Activated CD8-positive, alpha-beta memory T cell treated with anti-CD3 and anti-CD28 coated beads for 48 hours (primary cell): ENCODE measurements around the gene RRAGB.
"Not testable (repeated sequence)": the region's sequence is repeated elsewhere in the genome, so short reads cannot be mapped to it uniquely, and the experiment has no call there.

Experiments used
- DNase-seq, 3 experiments: peaks; one replicate each; pipeline ENCODE4 v3.0.0-alpha.2; 2020; ENCODE audit warnings: low read depth in 2 of 3, low spot score in 2 of 3

RRAGB gene

GRCh38 chrX:55759478-55759877 is 41.9 kb downstream of the RRAGB start:
- no peak for DNase-seq

GRCh38 chrX:55767100-55767499 is 49.6 kb downstream of the RRAGB start:
- DNase-seq: no peak

- DNase-seq: not testable (repeated sequence)
These were observed 56.9 kb downstream of the RRAGB start for GRCh38 chrX:55774419-55774818.

GRCh38 chrX:55777596-55777995 is 60.0 kb downstream of the RRAGB start:
- no peak for DNase-seq

GRCh38 chrX:55778322-55778721 is 60.8 kb downstream of the RRAGB start:
- no peak for DNase-seq

- DNase-seq: no peak
These were observed 66.2 kb downstream of the RRAGB start for GRCh38 chrX:55783723-55784122.

- no peak for DNase-seq
These were observed 69.5 kb downstream of the RRAGB start for GRCh38 chrX:55787063-55787462.

GRCh38 chrX:55787727-55788126 is 70.2 kb downstream of the RRAGB start:
- DNase-seq: no peak

GRCh38 chrX:55794405-55794804 is 76.9 kb downstream of the RRAGB start:
- DNase-seq: no peak

- DNase-seq: no peak
These were observed 78.9 kb downstream of the RRAGB start for GRCh38 chrX:55796496-55796895.

GRCh38 chrX:55801811-55802210 is 84.3 kb downstream of the RRAGB start:
- DNase-seq: no peak
